ENCODE measurements around the gene NRIP3.

DNA sequence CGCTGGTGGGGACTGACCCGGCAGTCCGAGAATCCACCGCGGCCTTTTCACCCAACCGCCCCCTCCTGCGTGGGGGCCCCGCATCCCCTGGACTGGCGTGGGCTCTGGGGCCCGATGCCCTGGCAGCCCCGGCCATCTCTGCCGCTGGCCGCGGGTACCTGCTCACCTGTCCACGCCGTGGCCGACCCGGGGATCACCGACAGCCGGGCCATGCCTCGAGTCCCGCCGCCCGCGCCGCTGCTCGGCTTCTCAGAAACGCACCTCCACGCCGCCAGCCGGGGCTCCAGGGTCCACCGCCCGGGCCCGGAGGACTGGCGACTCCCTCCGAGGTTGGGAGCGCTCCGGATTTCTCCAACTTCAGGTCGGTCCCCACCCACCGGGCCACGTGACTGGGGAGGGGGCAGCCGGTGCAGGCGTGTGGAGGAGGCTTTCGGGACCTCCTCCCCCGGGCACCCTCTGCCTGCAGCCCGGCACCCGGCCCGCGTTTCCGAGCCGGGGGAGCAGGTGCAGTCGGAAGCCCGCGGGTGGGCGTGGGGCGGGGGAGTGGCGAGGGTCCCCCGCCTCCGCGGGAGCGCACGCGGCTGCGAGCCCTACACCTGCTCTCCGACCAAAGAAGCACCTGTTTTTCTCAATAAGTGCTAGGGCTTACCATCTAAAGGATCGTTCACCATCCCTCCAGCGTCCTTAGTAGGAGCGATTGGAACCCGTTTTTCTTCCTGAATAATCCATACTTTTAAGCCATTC lies 554 bp upstream of the NRIP3 start:
- TF ChIP-seq EZH2 (IDR thresholded peaks at IDR 0.05; ENCODE audit: borderline replicate concordance, low read depth, low read length, severe bottlenecking) = no peak
- TF ChIP-seq, protein P1, sequence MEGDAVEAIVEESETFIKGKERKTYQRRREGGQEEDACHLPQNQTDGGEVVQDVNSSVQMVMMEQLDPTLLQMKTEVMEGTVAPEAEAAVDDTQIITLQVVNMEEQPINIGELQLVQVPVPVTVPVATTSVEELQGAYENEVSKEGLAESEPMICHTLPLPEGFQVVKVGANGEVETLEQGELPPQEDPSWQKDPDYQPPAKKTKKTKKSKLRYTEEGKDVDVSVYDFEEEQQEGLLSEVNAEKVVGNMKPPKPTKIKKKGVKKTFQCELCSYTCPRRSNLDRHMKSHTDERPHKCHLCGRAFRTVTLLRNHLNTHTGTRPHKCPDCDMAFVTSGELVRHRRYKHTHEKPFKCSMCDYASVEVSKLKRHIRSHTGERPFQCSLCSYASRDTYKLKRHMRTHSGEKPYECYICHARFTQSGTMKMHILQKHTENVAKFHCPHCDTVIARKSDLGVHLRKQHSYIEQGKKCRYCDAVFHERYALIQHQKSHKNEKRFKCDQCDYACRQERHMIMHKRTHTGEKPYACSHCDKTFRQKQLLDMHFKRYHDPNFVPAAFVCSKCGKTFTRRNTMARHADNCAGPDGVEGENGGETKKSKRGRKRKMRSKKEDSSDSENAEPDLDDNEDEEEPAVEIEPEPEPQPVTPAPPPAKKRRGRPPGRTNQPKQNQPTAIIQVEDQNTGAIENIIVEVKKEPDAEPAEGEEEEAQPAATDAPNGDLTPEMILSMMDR (IDR thresholded peaks at IDR 0.05; ENCODE audit: borderline replicate concordance, extremely low read depth, low read length, poor library complexity, severe bottlenecking) = no peak
